Endodermal cell (in vitro differentiated cells): ENCODE data around the gene GNPNAT1. TPM values are rescaled to one million over a fixed set of nuclear protein-coding genes. Genes with fewer than 3 reads are reported as not detected.

ENCODE experiments used
- DNase-seq: peaks from one replicate; pipeline ENCODE4 v3.0.0-alpha.2; 2017
- H3K27ac ChIP-seq: 2 replicates; pipeline ENCODE4 v1.5.1; 2013; ENCODE audit warnings: mild to moderate bottlenecking, low read depth, low read length, moderate library complexity
- H3K27me3 ChIP-seq: 2 replicates; pipeline ENCODE4 v1.6.1; 2013; ENCODE audit warnings: mild to moderate bottlenecking, low read length, moderate library complexity; ENCODE audit not compliant: insufficient read depth, control insufficient read depth, poor library complexity, severe bottlenecking
- H3K36me3 ChIP-seq: 2 replicates; pipeline ENCODE4 v1.7.0; 2013; ENCODE audit warnings: mild to moderate bottlenecking, low read length, moderate library complexity; ENCODE audit not compliant: control insufficient read depth, insufficient read depth
- H3K4me1 ChIP-seq: one replicate; pipeline ENCODE4 v1.7.0; 2013; ENCODE audit warnings: low read length; ENCODE audit not compliant: control insufficient read depth, insufficient read depth
- H3K4me3 ChIP-seq: 2 replicates; pipeline ENCODE4 v1.5.1; 2013; ENCODE audit warnings: mild to moderate bottlenecking, low read length, moderate library complexity
- H3K9ac ChIP-seq: 2 replicates; pipeline ENCODE4 v1.6.1; 2013; ENCODE audit warnings: mild to moderate bottlenecking, low read length, moderate library complexity; ENCODE audit not compliant: poor library complexity, severe bottlenecking; ENCODE audit errors: extremely low read depth
- H3K9me3 ChIP-seq: 2 replicates; pipeline ENCODE4 v1.6.1; 2013; ENCODE audit warnings: mild to moderate bottlenecking, low read length, moderate library complexity; ENCODE audit not compliant: control insufficient read depth
- H3K27ac Mint-ChIP-seq: 2 replicates; pipeline ENCODE4 v1.8.0; 2020; ENCODE audit warnings: mixed read lengths
- H3K27me3 Mint-ChIP-seq: 2 replicates; pipeline ENCODE4 v1.8.0; 2021; ENCODE audit warnings: mild to moderate bottlenecking, mixed read lengths; ENCODE audit not compliant: insufficient read depth
- H3K36me3 Mint-ChIP-seq: 2 replicates; pipeline ENCODE4 v1.8.0; 2020; ENCODE audit warnings: low read depth, mixed read lengths
- H3K4me1 Mint-ChIP-seq: 2 replicates; pipeline ENCODE4 v1.8.0; 2020; ENCODE audit warnings: mixed read lengths
- H3K4me3 Mint-ChIP-seq: 2 replicates; pipeline ENCODE4 v1.8.0; 2020; ENCODE audit warnings: mild to moderate bottlenecking, moderate library complexity, mixed read lengths
- H3K9me3 Mint-ChIP-seq: 2 replicates; pipeline ENCODE4 v1.8.0; 2020; ENCODE audit warnings: mild to moderate bottlenecking, mixed read lengths
- CTCF ChIP-seq: fragments of 200-600 bp; sonication (generic); conservative IDR thresholded peaks from 2 replicates; pipeline ENCODE4 v1.5.0; 2021; ENCODE audit warnings: antibody characterized with exemption, mild to moderate bottlenecking
- WGBS, 2 experiments: methylation state at CpG; one replicate each; pipeline versions ENCODE4 v1.1.5 to v1.1.7; 2013; ENCODE audit warnings: missing lambda C conversion rate in 2 of 2, mixed read lengths in 1 of 2; ENCODE audit not compliant: insufficient coverage in 1 of 2, insufficient read length in 1 of 2; 5-methylcytosine and 5-hydroxymethylcytosine counted together
- total RNA-seq, 2 donors: library from RNA; stranded (reverse); fragmentation: NEBNext Ultra II Directional in 1 of 2; extraction: Animal tissue kit (Norgen Biotek cat#: 25700) in 1 of 2; gene quantifications; 2 replicates in 1 of 2; 3 replicates in 1 of 2; pipeline ENCODE4 v1.2.1, GENCODE V29; 2021

The GNPNAT1 gene
- total RNA-seq, 2 donors from 2014 or later, result 68.4 to 78.2 TPM

- peaks cover 14% of the 10 kb centered on the region for H3K9me3 Mint-ChIP-seq
- no peak overlapping the region for H3K27ac Mint-ChIP-seq
- Histone ChIP-seq H3K27me3 (no peaks in the 10 kb centered on the region), H3K4me3 (no peak overlapping the region), H3K4me1 (no peaks in the 10 kb centered on the region), H3K9ac (no peak overlapping the region), H3K27ac (no peak overlapping the region), H3K36me3 (no peaks in the 10 kb centered on the region), H3K9me3 (no peaks in the 10 kb centered on the region)
- no peaks in the 10 kb centered on the region for H3K4me1 Mint-ChIP-seq
- no peak for DNase-seq
- H3K27me3 Mint-ChIP-seq, result no peaks in the 10 kb centered on the region
- 95% methylated on average over 2 to 5 of the region's 5 CpGs for WGBS, 2 experiments
- no peaks in the 10 kb centered on the region for H3K36me3 Mint-ChIP-seq
- no peak overlapping the region for H3K4me3 Mint-ChIP-seq
- no peak for TF ChIP-seq CTCF
These were observed 9.8 kb upstream of the GNPNAT1 start for GRCh38 chr14:52801014-52801712.

GRCh38 chr14:52798826-52799225, 7.4 kb upstream of the GNPNAT1 start:
- no peaks in the 10 kb centered on the region for H3K27me3 ChIP-seq
- no peak overlapping the region for H3K9ac ChIP-seq
- TF ChIP-seq CTCF, result no peak
- Mint-ChIP-seq H3K4me1 (no peaks in the 10 kb centered on the region), H3K4me3 (no peak overlapping the region), H3K27ac (no peak overlapping the region), H3K36me3 (no peaks in the 10 kb centered on the region), H3K9me3 (peaks cover 14% of the 10 kb centered on the region), H3K27me3 (no peaks in the 10 kb centered on the region)
- H3K36me3 ChIP-seq, result no peaks in the 10 kb centered on the region
- no peak overlapping the region for H3K27ac ChIP-seq
- H3K4me1 ChIP-seq, result no peaks in the 10 kb centered on the region
- WGBS, 2 experiments, result 95 to 100% methylated on average over 10 to 15 of the region's 15 CpGs
- H3K9me3 ChIP-seq, result no peaks in the 10 kb centered on the region
- no peak overlapping the region for H3K4me3 ChIP-seq
- no peak for DNase-seq

GRCh38 chr14:52797653-52798052, 6.2 kb upstream of the GNPNAT1 start:
- Histone ChIP-seq H3K4me1 (no peaks in the 10 kb centered on the region), H3K9me3 (no peaks in the 10 kb centered on the region), H3K9ac (no peak overlapping the region), H3K27me3 (no peaks in the 10 kb centered on the region), H3K4me3 (no peak overlapping the region), H3K27ac (no peak overlapping the region), H3K36me3 (no peaks in the 10 kb centered on the region)
- Mint-ChIP-seq H3K36me3 (no peaks in the 10 kb centered on the region), H3K4me3 (no peak overlapping the region), H3K4me1 (no peaks in the 10 kb centered on the region), H3K27me3 (no peaks in the 10 kb centered on the region), H3K9me3 (peaks cover 14% of the 10 kb centered on the region), H3K27ac (no peak overlapping the region)
- WGBS, 2 experiments, result 81 to 83% methylated on average over 1 to 3 of the region's 3 CpGs
- no peak for DNase-seq
- TF ChIP-seq CTCF, result no peak
